GM12878 (cell line): ENCODE data around the gene VIPAS39. TPM values are rescaled to one million over a fixed set of nuclear protein-coding genes. Genes with fewer than 3 reads are reported as not detected.

Source experiments
- ATAC-seq: fragments of 200-7000 bp; cut with Tn5 transposase; 3 replicates; pipeline ENCODE4 v1.9.1; 2020; ENCODE audit warnings: mild to moderate bottlenecking, moderate library complexity
- BruUV-seq: library from RNA; stranded (reverse); fragments of 400-500 nt; replicated peaks from 2 replicates; lab custom pipeline; 2021; lab: Mats Ljungman, UMichigan
- CTCF ChIA-PET: fragments of 300-600 bp; sonication (Branson Sonifier 250); formaldehyde crosslinking; extraction: SDS; loops from one replicate; lab custom pipeline; 2021; ENCODE audit warnings: inconsistent platforms; lab: Yijun Ruan, JAX
- POLR2A ChIA-PET: fragments of 350-600 bp; formaldehyde crosslinking; extraction: SDS; loops from one replicate; lab custom pipeline; 2021; ENCODE audit warnings: inconsistent platforms; lab: Charles Lee
- RAD21 ChIA-PET: fragments of 300-600 bp; sonication (Branson Sonifier 250); formaldehyde crosslinking; loops from one replicate; lab custom pipeline; 2023; ENCODE audit warnings: antibody characterized with exemption; ENCODE audit not compliant: unreplicated experiment; lab: Charles Lee
- SMC1A ChIA-PET: fragments of 300-600 bp; sonication (Branson Sonifier 250); formaldehyde crosslinking; loops from one replicate; lab custom pipeline; 2023; ENCODE audit not compliant: unreplicated experiment, uncharacterized antibody; lab: Charles Lee
- DNase-seq: peaks from one replicate; pipeline ENCODE4 v3.0.0-alpha.2; 2011; ENCODE audit warnings: low read depth, low spot score
- FAIRE-seq: peaks from 3 replicates; lab custom pipeline; 2011; peaks lifted over from hg19 to GRCh38; lab: Jason Lieb, UNC
- H2AFZ ChIP-seq: 2 replicates; pipeline ENCODE4 v1.6.0; 2011; ENCODE audit warnings: low read depth, low read length, control low read depth; ENCODE audit not compliant: control insufficient read depth
- H3K27ac ChIP-seq: 2 replicates; pipeline ENCODE4 v1.5.1; 2011; ENCODE audit warnings: control low read depth; ENCODE audit not compliant: control insufficient read depth, insufficient read depth
- H3K27me3 ChIP-seq, 2 experiments: replicated peaks in 1 of 2; 2 replicates each; pipeline versions ENCODE4 v1.6.0 to v1.6.1; 2011; ENCODE audit warnings: low read length in 1 of 2; ENCODE audit not compliant: control insufficient read depth in 2 of 2, insufficient read depth in 2 of 2
- H3K36me3 ChIP-seq, 2 experiments: 2 replicates each; pipeline ENCODE4 v1.5.1; 2011; ENCODE audit warnings: low read length in 1 of 2; ENCODE audit not compliant: control insufficient read depth in 2 of 2, insufficient read depth in 2 of 2
- H3K4me1 ChIP-seq: 2 replicates; pipeline ENCODE4 v1.6.1; 2011; ENCODE audit warnings: mild to moderate bottlenecking, low read length, moderate library complexity, mixed read lengths; ENCODE audit not compliant: control insufficient read depth, insufficient read depth
- H3K4me2 ChIP-seq: 2 replicates; pipeline ENCODE4 v1.6.0; 2011; ENCODE audit warnings: control low read depth; ENCODE audit not compliant: control insufficient read depth, insufficient read depth
- H3K4me3 ChIP-seq: fragments of 200-600 bp; sonication (generic); 2 replicates; pipeline ENCODE4 v1.5.1; 2016
- H3K79me2 ChIP-seq: 2 replicates; pipeline ENCODE4 v1.6.0; 2011; ENCODE audit warnings: low read length; ENCODE audit not compliant: control insufficient read depth, insufficient read depth
- H3K9ac ChIP-seq: 2 replicates; pipeline ENCODE4 v1.8.0; 2011; ENCODE audit warnings: low read length, control low read depth, mixed read lengths; ENCODE audit not compliant: control insufficient read depth, insufficient read depth
- H3K9me3 ChIP-seq: replicated peaks from 3 replicates; pipeline ENCODE4 v1.5.1; 2011; ENCODE audit warnings: mild to moderate bottlenecking, low read length; ENCODE audit not compliant: control insufficient read depth, insufficient read depth
- H4K20me1 ChIP-seq: 2 replicates; pipeline ENCODE4 v1.6.0; 2011; ENCODE audit not compliant: control insufficient read depth, insufficient read depth
- CHD1 ChIP-seq: IDR thresholded peaks from 2 replicates; pipeline ENCODE4 v1.6.1; 2012; ENCODE audit warnings: low read depth, low read length, improper control_type of control experiment
- FOXK2 ChIP-seq: fragments of 450-650 bp; IDR thresholded peaks from 2 replicates; pipeline ENCODE4 v1.6.1; 2017; ENCODE audit warnings: mild to moderate bottlenecking, moderate library complexity
- GATAD2B ChIP-seq: fragments of 450-650 bp; conservative IDR thresholded peaks from 2 replicates; pipeline ENCODE4 v1.6.1; 2017; ENCODE audit warnings: low read depth, mild to moderate bottlenecking, moderate library complexity
- JUND ChIP-seq: IDR thresholded peaks from 2 replicates; pipeline ENCODE4 v1.6.1; 2012; ENCODE audit warnings: low read depth, mild to moderate bottlenecking, low read length, improper control_type of control experiment, moderate library complexity
- KDM1A ChIP-seq: fragments of 200-600 bp; sonication (generic); IDR thresholded peaks from 2 replicates; pipeline ENCODE4 v1.6.1; 2016; ENCODE audit warnings: borderline replicate concordance
- MLLT1 ChIP-seq: fragments of 450-650 bp; IDR thresholded peaks from 2 replicates; pipeline ENCODE4 v1.6.1; 2016; ENCODE audit warnings: mild to moderate bottlenecking
- NRF1 ChIP-seq: conservative IDR thresholded peaks from 2 replicates; pipeline ENCODE4 v1.6.1; 2011; ENCODE audit warnings: mild to moderate bottlenecking, low read depth, low read length, improper control_type of control experiment
- PAX8 ChIP-seq: fragments of 450-650 bp; IDR thresholded peaks from 2 replicates; pipeline ENCODE4 v1.6.1; 2017; ENCODE audit warnings: mild to moderate bottlenecking, moderate library complexity
- SKIL ChIP-seq: fragments of 450-650 bp; IDR thresholded peaks from 2 replicates; pipeline ENCODE4 v1.6.1; 2017; ENCODE audit warnings: mild to moderate bottlenecking, low read depth, inconsistent platforms; ENCODE audit not compliant: poor library complexity, severe bottlenecking
- SUZ12 ChIP-seq: fragments of 200-600 bp; sonication (generic); IDR thresholded peaks from one replicate; pipeline ENCODE4 v1.6.1; 2018; ENCODE audit warnings: antibody characterized with exemption, mild to moderate bottlenecking; ENCODE audit not compliant: unreplicated experiment
- ZNF207 ChIP-seq: fragments of 450-650 bp; IDR thresholded peaks from 2 replicates; pipeline ENCODE4 v1.6.1; 2014; ENCODE audit warnings: antibody characterized with exemption, mild to moderate bottlenecking, borderline replicate concordance
- ZZZ3 ChIP-seq: IDR thresholded peaks from 2 replicates; pipeline ENCODE4 v1.6.1; 2011; ENCODE audit warnings: low read depth; ENCODE audit not compliant: control insufficient read depth, insufficient read length
- WGBS: methylation state at CpG from one replicate; pipeline ENCODE4 v1.1.6; 2016; ENCODE audit warnings: low lambda C conversion rate; ENCODE audit not compliant: insufficient replicate concordance, insufficient coverage; ENCODE audit errors: missing lambda C conversion rate; 5-methylcytosine and 5-hydroxymethylcytosine counted together
- in situ Hi-C: fragments of 300-500 bp; cut with MboI; formaldehyde crosslinking; loops from 9 replicates; pipeline ENCODE4 v1.14.3; 2018; ENCODE audit warnings: mixed read lengths
- intact Hi-C: fragments of 100-400 bp; cut with micrococcal nuclease; formaldehyde crosslinking; loops from one replicate; pipeline ENCODE4 v1.14.2; 2022; ENCODE audit not compliant: unreplicated experiment
- polyA plus RNA-seq, 11 experiments: library from polyadenylated mRNA; depleted of rRNA in 4 of 11; unstranded in 6 of 11; stranded (reverse) in 5 of 11; fragments of >200 nt; fragmentation: Nextera tagmentation in 4 of 11; fragmentation: Illumina TruSeq in 1 of 11; extraction: Ambion mirVana in 4 of 11; extraction: Trizol in 1 of 11; gene quantifications; 1 replicate in 1 of 11; 2 replicates in 10 of 11; pipeline versions ENCODE4 v1.2.1 to v1.2.3, GENCODE V29; 2011 to 2016; ENCODE audit warnings: inconsistent platforms in 2 of 11, missing spikeins in 2 of 11, low read depth in 1 of 11
- total RNA-seq, 4 experiments: library from RNA; depleted of rRNA in 3 of 4; stranded (reverse); fragments of >200 nt in 3 of 4; fragmentation: Illumina TruSeq in 1 of 4; extraction: Trizol in 1 of 4; gene quantifications; 2 replicates each; pipeline versions ENCODE4 v1.2.1 to v1.2.3, GENCODE V29; 2013 to 2021

The VIPAS39 gene
- total and polyA plus RNA-seq, 10 of the 15 experiments (the other 5 are each of a cell fraction or from before 2014, with no cell fraction given) = 6.7 to 38.8 (median 18.5) TPM

- no peak overlapping the region for H3K4me2 ChIP-seq
- intact Hi-C loops (no loop called here), in situ Hi-C loops (no loop called here)
- DNase-seq (no peak), ATAC-seq (no peak), FAIRE-seq (no peak)
- TF ChIP-seq PAX8 (no peak), FOXK2 (no peak), CHD1 (no peak), ZNF207 (no peak), ZZZ3 (no peak), SUZ12 (no peak), MLLT1 (no peak)
- 62% methylated on average over 6 of the region's 6 CpGs for WGBS
- H3K4me1 ChIP-seq = no peaks in the 10 kb centered on the region
- BruUV-seq = no TSS peak
- ChIA-PET POLR2A (no interaction called here), RAD21 (no interaction called here), SMC1A (no interaction called here), CTCF (no interaction called here)
- H3K27me3 ChIP-seq = no peaks in the 10 kb centered on the region
- no peaks in the 10 kb centered on the region for H3K79me2 ChIP-seq
- H3K4me3 ChIP-seq = no peak overlapping the region
- H3K27ac ChIP-seq = no peak overlapping the region
- H4K20me1 ChIP-seq = no peaks in the 10 kb centered on the region
- no peak overlapping the region for H2AFZ ChIP-seq
- no peaks in the 10 kb centered on the region for H3K36me3 ChIP-seq
- H3K9me3 ChIP-seq = no peaks in the 10 kb centered on the region
- H3K9ac ChIP-seq = no peak overlapping the region
Measured at GRCh38 chr14:77400216-77400615, 57.2 kb downstream of the VIPAS39 start.

GRCh38 chr14:77390188-77390587 lies 67.2 kb downstream of the VIPAS39 start:
- CTCF ChIA-PET = interaction anchor here (1.0 to 2.0 kb wide), 2 partner anchors 13 to 74 kb away, joined by 4 to 5 read pairs; partner anchors contain the start of genes SAMD15 and TMED8
- Histone ChIP-seq H3K79me2 (no peaks in the 10 kb centered on the region), H3K9me3 (no peaks in the 10 kb centered on the region), H3K27ac (no peak overlapping the region), H3K36me3 (no peaks in the 10 kb centered on the region), H3K9ac (no peak overlapping the region), H3K4me1 (no peaks in the 10 kb centered on the region), H4K20me1 (no peaks in the 10 kb centered on the region), H3K27me3 (no peaks in the 10 kb centered on the region), H3K4me3 (no peak overlapping the region), H3K4me2 (no peak overlapping the region), H2AFZ (no peak overlapping the region)
- WGBS = 77% methylated on average over 4 of the region's 4 CpGs
- RAD21 ChIA-PET = no interaction called here
- in situ Hi-C loops (no loop called here), intact Hi-C loops (no loop called here)
- BruUV-seq = no TSS peak
- ATAC-seq (no peak), FAIRE-seq (no peak), DNase-seq (no peak)
- POLR2A ChIA-PET = no interaction called here
- SMC1A ChIA-PET = interaction anchor here (0.9 kb wide), 1 partner anchor 11 kb away, joined by 3 read pairs; no protein-coding TSS in a partner anchor
- TF ChIP-seq KDM1A = no peak
- no peak for TF ChIP-seq NRF1
- TF ChIP-seq SKIL = no peak
- TF ChIP-seq GATAD2B = no peak
- no peak for TF ChIP-seq JUND
